ENCODE measurements around the gene SNRPA.

GRCh38 chr19:40778706-40779284 lies 27.8 kb downstream of the SNRPA start:
- TF ChIP-seq NFYB (CRISPR knock-in tag; IDR thresholded peaks at IDR 0.05), result no peak
- TF ChIP-seq POLR2A (IDR thresholded peaks at IDR 0.05; ENCODE audit: insufficient read depth in 1 of 2, low read depth in 2 of 2, low read length in 2 of 2), result no peak
- TF ChIP-seq ZNF75D (CRISPR knock-in tag; IDR thresholded peaks at IDR 0.05; ENCODE audit: borderline replicate concordance), result no peak
- TF ChIP-seq KDM5B (CRISPR knock-in tag; IDR thresholded peaks at IDR 0.05; ENCODE audit: borderline replicate concordance), result no peak
- TF ChIP-seq ZFP36L1 (CRISPR knock-in tag; IDR thresholded peaks at IDR 0.05), result no peak
- TF ChIP-seq CTCF (CRISPR knock-in tag; IDR thresholded peaks at IDR 0.05), result no peak
- no peak for TF ChIP-seq TGIF2 (CRISPR knock-in tag; IDR thresholded peaks at IDR 0.05)

All from HepG2 (cell line).